Right renal pelvis (tissue), 4 donors: ENCODE data around the gene CSH2. TPM values are rescaled to one million over a fixed set of nuclear protein-coding genes. Genes with fewer than 3 reads are reported as not detected.
"Not testable (repeated sequence)": the region's sequence is repeated elsewhere in the genome, so short reads cannot be mapped to it uniquely, and the experiment has no call there.

Experiments used
- DNase-seq, 4 donors: peaks; one replicate each; pipeline ENCODE4 v3.0.0-alpha.2; 2013; ENCODE audit warnings: low read depth in 4 of 4, low spot score in 3 of 4, missing footprints in 1 of 4
- polyA plus RNA-seq, 4 donors: library from polyadenylated mRNA; unstranded; fragments of 120-200 nt; gene quantifications; one replicate each; pipeline ENCODE4 v1.2.1, GENCODE V29; 2013; ENCODE audit not compliant: insufficient read length in 4 of 4

The CSH2 gene
- 1 to 10 TPM in 1 of 4 donors, not detected in 3; 2.4 TPM for polyA plus RNA-seq

GRCh38 chr17:63873577-63873976, at the start of gene CSH2:
Gene CSH2, minus strand, starts transcription at chr17:63873677. Its CDS starts 63 bp downstream, at chr17:63873614.
- DNase-seq: not testable (repeated sequence)

GRCh38 chr17:63922402-63922801, 48.9 kb upstream of the CSH2 start:
- DNase-seq: not testable (repeated sequence)

DNA sequence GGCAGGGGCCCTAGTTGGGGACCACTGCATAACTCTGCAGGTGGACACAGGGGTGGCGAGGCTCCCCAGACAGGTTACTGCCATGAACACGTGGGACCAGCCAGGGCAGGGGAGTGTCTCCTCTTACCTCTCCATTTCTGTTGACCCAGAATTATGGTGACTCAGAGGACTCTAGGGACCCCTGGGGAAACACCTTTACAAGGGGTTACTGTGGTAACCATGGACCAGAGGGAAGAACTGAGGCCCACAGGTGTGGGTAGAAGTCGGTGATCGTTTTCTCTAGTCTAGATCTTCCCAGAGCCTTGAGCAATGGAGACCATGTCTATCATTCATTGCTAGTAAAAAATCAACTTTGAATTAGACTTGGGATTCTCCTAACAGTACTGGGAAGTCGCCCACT, 47.3 kb upstream of the CSH2 start:
- not testable (repeated sequence) for DNase-seq

GRCh38 chr17:63920050-63920449, 46.6 kb upstream of the CSH2 start:
- DNase-seq: not testable (repeated sequence)

GRCh38 chr17:63919311-63919723, 45.8 kb upstream of the CSH2 start:
- DNase-seq: peak in 3 of 4 donors; percentile 30 to 42 (median 33)

GRCh38 chr17:63918789-63919305, 45.4 kb upstream of the CSH2 start, which contains the start of gene GH1:
Gene GH1, minus strand, starts transcription at chr17:63918839. Its CDS starts 63 bp downstream, at chr17:63918776.
- DNase-seq: not testable (repeated sequence)

GRCh38 chr17:63918305-63918704, 44.8 kb upstream of the CSH2 start:
- no peak for DNase-seq

DNA sequence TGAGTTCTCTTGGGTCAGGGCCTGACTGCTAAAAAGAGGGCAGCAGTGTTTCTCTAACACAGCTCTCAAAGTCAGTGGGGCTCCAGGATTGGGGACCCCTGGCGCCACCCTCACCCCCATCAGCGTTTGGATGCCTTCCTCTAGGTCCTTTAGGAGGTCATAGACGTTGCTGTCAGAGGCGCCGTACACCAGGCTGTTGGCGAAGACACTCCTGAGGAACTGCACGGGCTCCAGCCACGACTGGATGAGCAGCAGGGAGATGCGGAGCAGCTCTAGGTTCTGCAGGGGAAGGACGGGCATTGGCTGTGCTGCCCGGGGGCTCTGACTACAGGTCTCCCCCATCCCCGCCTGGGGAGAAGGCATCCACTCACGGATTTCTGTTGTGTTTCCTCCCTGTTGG, 44.2 kb upstream of the CSH2 start:
- no peak for DNase-seq

DNA sequence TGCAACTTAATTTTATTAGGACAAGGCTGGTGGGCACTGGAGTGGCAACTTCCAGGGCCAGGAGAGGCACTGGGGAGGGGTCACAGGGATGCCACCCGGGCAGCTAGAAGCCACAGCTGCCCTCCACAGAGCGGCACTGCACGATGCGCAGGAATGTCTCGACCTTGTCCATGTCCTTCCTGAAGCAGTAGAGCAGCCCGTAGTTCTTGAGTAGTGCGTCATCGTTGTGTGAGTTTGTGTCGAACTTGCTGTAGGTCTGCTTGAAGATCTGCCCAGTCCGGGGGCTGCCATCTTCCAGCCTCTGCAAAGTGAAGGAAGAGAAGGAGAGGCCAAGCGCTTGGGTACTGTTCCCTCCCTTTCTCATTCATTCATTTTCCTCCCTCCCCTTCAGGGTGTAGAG, 43.7 kb upstream of the CSH2 start:
- DNase-seq: not testable (repeated sequence)

DNA sequence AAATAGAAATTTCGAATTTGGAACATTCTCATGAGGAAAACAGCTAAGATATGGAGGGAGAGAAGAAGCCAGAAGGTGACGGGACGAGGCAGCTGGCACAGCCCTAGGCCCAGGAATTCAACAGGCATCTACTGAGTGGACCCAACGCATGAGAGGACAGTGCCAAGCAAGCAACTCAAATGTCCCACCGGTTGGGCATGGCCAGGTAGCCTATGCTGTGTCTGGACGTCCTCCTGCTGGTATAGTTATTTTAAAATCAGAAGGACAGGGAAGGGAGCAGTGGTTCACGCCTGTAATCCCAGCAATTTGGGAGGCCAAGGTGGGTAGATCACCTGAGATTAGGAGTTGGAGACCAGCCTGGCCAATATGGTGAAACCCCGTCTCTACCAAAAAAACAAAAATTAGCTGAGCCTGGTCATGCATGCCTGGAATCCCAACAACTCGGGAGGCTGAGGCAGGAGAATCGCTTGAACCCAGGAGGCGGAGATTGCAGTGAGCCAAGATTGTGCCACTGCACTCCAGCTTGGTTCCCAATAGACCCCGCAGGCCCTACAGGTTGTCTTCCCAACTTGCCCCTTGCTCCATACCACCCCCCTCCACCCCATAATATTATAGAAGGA, 43.2 kb upstream of the CSH2 start:
- DNase-seq: no peak

GRCh38 chr17:63915753-63916152, 42.3 kb upstream of the CSH2 start:
- DNase-seq: not testable (repeated sequence)

- no peak for DNase-seq
Observed at GRCh38 chr17:63914471-63914870, 41.0 kb upstream of the CSH2 start.

DNA sequence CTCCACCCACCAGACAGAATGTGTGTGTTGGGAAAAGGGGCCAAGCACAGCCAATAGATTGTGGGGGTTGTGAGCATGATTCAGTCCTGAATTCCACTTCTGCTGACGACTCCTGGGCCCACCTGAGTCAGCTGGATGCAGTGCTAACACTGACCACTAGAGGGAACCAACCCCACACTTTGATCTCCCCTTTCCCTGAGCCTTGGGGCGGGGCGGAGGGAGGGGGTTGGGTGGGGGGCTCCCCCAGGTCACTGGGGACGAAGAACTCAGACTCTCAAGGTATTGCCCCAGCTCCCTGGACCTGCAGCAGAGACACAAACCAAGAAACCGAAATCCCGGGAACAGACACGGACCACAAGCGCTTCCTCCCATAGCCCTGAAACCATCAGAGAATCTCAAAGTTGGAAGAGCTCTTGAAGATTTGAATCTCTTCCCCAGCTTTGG, 38.2 kb upstream of the CSH2 start:
- DNase-seq: no peak

- no peak for DNase-seq
Observed at GRCh38 chr17:63911041-63911635, 37.7 kb upstream of the CSH2 start, which contains the start of gene CSHL1. Gene CSHL1, minus strand, starts transcription at chr17:63911258. Its CDS starts 62 bp downstream, at chr17:63911196.

DNA sequence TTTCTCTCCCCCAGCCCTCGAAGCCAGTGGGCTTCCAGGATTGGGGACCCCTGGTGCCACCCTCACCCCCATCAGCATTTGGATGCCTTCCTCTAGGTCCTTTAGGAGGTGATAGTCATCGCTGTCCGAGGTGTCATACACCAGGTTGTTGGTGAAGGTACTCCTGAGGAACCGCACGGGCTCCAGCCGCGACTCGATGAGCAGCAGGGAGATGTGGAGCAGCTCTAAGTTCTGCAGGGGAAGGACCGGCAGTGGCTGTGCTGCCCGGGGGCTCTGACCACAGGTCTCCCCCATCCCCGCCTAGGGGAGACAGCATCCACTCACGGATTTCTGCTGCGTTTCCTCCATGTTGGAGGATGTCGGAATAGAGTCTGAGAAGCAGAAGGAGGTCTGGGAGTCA, 36.6 kb upstream of the CSH2 start:
- no peak for DNase-seq

GRCh38 chr17:63909586-63909985, 36.1 kb upstream of the CSH2 start:
- not testable (repeated sequence) for DNase-seq

GRCh38 chr17:63907161-63907778, 33.8 kb upstream of the CSH2 start:
- DNase-seq: not testable (repeated sequence)

- DNase-seq: not testable (repeated sequence)
Observed at GRCh38 chr17:63904796-63905195, 31.3 kb upstream of the CSH2 start.

GRCh38 chr17:63903787-63904201, 30.3 kb upstream of the CSH2 start:
- DNase-seq: not testable (repeated sequence)

DNA sequence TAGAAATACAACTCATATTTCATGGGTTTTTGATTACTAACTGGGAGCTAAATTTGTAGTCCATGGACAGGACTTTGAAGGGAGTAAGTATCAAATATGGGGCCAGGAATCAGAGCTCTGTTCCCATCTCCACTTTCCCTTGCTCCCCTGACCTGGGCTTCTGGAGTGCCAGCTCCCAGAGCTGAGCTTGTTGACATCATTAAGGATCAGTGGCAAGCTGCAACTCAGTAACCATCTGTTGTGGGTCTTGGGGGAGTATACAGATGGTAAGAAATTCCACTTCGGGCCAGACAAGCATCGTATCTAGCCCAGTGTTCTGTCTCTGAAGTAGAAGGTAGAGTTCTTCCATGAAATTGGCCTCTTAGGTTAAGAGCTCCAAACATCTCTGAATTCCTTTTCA, 28.5 kb upstream of the CSH2 start:
- DNase-seq: not testable (repeated sequence)
